GM21717 (cell line): ENCODE data around the gene CSNK1A1.
"Not testable (repeated sequence)": the region's sequence is repeated elsewhere in the genome, so short reads cannot be mapped to it uniquely, and the experiment has no call there.

Experiments used
- ATAC-seq: cut with Tn5 transposase; IDR thresholded peaks from one replicate; pipeline ENCODE4 v1.9.1; 2021; ENCODE audit warnings: mild to moderate bottlenecking, moderate library complexity; ENCODE audit not compliant: unreplicated experiment

Gene CSNK1A1

DNA sequence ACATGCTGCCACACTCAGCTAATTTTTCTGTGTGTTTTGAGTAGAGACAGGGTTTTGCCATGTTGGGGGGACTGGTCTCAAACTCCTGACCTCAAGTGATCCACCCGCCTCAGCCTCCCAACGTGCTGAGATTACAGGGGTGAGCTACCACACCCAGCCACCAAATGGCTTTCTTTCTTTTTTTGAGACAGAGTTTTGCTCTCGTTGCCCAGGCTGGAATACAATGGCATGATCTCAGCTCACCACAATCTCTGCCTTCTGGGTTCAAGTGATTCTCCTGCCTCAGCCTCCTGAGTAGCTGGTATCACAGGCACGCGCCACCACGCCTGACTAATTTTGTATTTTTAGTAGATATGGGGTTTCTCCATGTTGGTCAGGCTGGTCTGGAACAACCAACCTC lies 15.5 kb downstream of the CSNK1A1 start:
- not testable (repeated sequence) for ATAC-seq

- no peak for ATAC-seq
These were observed 18.8 kb downstream of the CSNK1A1 start for GRCh38 chr5:149532413-149532812.

DNA sequence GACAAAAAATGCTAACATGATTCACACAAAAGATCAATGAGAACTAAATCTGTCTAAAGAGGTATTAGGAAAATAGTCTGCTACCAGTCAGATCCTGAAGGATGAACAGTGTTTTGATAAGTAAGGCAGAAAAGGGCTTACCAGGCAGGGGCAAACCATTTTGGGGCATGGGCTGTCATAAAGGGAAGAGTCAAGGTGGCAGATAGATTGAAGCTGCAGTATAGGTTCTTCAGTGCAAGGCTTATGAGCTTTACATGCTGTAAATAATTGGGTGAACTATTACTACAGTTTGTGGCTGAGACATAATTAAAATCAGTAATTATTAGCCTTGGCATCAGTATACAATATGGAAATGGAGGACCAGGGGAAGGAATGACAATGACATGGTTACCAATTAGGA lies 21.8 kb downstream of the CSNK1A1 start:
- ATAC-seq = no peak

GRCh38 chr5:149528281-149529060 lies 22.8 kb downstream of the CSNK1A1 start:
- no peak for ATAC-seq

GRCh38 chr5:149526845-149527590 lies 24.2 kb downstream of the CSNK1A1 start:
- no peak for ATAC-seq

GRCh38 chr5:149521739-149522685 lies 29.2 kb downstream of the CSNK1A1 start:
- ATAC-seq = no peak

DNA sequence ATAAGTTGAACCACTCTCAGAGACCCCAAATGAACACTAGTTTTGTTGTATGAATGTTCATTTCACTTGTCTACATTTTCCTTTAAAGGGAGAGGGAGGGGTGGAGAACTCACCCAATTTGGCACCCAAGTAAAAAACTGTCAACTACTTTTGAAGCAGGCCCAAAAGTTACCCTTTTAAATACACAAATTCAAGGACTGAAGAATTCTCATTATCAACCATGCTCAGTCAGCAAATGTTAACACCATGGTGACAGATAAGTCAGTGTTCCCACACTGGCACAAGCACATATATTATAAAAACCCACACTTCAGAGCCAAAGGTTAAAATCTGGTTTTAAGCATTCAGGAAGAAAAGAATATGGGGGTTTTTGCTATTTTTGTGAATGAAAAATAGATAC lies 31.6 kb downstream of the CSNK1A1 start:
- no peak for ATAC-seq

DNA sequence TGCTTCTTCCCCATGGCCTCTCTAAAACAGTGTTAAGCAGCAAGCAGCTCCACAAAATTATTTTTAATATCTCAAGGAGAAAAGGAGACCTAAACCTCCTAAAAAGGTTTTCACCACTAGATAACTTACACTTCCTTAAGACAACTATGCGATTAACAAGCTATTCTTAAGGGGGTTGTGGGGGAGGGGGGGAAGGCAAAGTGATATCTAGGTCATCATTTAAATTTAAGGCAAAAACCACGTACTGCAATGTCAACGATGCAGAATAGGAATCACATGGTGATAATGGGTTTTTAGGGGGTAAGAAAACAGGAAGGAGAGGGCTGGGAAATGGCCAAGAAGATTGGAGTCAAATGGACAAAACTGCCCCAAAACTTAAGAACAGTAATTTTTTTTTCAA lies 32.6 kb downstream of the CSNK1A1 start:
- ATAC-seq = no peak

DNA sequence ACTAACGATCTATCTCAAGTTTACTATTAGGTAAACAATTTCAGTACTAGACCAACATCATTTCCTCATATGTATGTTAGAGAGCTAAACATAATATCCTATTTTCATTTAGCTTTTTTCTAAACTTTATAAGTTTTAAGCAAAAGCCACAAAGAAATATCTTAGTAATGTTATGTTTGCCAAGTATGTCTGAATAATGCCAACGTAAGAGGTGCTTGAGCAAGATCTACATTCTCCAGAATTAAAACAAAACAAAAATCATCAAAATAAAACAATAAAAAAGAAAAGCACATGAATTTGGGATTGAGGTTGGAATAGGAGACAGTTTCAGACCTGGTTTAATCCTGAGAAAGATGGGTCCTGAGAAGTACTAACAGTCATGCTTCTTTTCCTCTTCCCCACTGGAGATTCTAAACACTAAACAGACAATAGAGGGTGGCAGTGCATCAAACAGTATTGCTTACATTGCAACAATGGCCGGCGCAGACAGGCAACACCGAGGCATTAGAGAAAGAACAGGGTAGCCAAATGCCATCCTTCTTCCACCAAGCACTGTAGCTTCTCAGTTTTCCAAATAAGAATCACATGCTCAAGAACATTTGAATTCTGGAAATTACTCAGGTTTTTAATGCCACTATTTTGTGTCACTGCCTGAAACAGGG lies 33.6 kb downstream of the CSNK1A1 start:
- no peak for ATAC-seq

DNA sequence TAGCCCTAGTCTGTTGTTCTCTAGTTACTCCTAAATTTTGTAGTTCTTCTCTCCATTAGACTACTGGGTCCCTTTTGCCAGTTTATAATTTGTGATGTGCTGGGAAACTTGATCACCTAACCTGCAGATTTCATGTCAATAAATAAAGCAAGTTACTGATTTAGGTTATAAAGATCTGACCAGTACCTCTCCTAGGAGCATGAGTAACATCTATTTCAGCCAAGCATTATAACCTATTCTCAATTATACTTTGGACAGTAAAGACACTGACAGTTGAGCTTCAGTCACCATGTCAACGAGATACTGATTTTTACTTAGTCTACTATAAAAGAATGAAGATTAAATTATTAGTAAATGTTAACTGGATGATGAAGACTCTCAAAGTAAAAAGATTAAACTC lies 36.7 kb downstream of the CSNK1A1 start:
- ATAC-seq = no peak

DNA sequence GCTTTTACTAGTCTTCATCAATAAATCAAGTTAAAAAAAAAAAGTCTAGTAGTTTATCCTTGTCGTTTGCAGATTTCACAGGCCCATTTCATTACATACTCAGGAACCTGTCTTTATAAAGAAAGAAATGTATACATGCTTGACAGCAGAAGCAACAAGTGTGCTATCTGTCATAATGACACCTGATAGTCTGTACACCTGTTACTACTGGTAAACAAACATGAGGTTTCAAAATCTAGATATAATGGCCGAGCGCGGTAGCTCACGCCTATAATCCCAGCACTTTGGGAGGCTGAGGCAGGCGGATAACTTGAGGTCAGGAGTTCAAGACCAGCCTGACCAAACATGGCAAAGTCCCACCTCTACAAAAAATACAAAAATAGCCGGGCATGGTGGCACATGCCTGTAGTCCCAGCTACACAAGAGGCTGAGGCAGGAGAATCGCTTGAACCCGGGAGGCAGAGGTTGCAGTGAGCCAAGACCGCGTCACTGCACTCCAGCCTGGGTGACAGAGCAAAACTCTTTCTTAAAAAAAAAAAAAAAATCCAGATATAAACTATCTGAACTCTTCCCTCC lies 37.8 kb downstream of the CSNK1A1 start:
- not testable (repeated sequence) for ATAC-seq

DNA sequence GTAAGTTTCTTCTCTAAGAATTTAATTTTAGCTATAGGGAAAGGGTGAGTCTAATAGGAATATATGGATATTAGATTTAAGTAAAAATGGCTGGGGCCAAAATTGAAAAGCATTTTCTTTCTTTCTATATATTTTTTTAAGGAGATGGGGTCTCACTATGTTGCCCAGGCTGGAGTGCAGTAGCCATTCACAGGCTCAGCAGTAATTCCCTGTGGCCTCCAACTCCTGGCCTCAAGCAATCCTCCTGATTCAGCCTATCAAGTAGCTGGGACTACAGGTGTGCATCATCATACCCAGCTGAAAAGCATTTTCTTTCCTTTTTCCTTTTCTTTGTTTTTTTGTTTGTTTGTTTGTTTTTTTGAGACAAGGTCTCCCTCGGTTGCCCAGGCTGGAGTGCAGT lies 41.1 kb downstream of the CSNK1A1 start:
- ATAC-seq = no peak

- ATAC-seq = no peak
These were observed 46.6 kb downstream of the CSNK1A1 start for GRCh38 chr5:149504677-149505076.

- ATAC-seq = no peak
These were observed 48.2 kb downstream of the CSNK1A1 start for GRCh38 chr5:149503006-149503405.

DNA sequence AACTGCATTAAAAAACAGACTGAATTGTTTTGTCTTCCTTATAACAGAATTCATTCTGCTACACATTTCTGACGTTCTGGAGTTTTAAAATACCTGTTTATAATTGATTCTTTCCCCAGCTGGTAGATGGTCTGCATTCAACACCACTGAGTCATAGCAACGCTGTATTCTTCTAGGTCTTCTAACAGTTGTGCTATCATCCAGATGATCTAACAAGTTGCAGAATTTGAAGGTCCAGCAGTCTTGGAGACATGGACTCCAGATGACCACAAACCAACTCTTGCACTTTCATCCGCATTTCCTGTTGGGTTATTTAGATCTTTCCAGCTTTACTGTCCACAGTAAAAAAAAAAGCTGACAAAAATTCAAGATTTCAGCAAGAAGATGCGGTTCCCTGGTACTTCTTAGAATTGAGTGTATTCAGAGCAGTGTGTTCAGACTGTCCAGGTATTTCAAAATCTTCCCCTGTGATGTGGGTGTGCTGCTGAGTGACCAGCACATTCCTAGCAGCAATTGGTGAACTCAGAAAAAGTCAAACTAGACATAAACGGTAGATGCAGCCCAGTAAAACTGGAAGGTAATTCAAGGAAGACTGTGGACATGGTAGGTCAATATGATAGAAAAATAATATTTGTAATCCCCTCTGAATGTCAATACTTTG lies 50.2 kb downstream of the CSNK1A1 start:
- ATAC-seq = no peak

GRCh38 chr5:149498724-149499336 lies 52.4 kb downstream of the CSNK1A1 start:
- ATAC-seq = no peak

DNA sequence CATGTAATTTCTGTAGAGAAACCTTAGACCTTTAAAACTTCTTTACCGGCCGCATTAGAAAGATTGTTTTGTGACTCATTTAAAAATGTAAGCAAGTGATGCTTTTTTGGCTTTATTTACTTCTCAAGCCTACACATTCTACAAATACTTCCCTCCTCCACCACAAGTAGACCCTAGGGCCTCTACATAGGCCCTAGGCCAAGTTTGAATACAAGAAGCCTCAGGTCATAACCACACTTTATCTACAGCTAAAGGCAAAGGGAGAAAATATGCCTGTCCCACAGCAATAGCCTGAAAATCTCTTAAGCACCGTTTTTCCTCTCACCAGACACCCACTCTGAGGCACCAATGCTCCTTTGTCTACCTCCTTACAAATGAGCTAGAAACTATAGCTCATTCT lies 53.9 kb downstream of the CSNK1A1 start:
- no peak for ATAC-seq

- no peak for ATAC-seq
These were observed 54.3 kb downstream of the CSNK1A1 start for GRCh38 chr5:149496917-149497316.

DNA sequence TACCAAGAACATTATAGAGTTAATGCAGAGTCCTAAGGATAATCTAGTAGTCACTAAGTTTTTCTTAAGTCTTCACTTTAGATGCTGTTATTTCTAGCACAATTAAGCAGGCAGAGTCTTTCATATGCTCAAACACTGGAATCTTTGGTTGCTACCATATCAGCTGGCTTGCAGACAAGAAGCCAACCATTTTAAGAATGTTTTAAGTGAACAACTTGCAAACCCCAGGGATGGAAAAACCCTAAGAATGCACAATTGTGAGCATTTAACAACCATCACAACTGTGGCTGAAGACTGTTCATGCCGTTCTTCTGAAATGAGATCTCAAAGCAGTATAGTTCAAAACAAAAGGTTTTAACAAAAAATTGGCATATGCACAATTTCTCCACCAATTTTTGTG lies 55.1 kb downstream of the CSNK1A1 start:
- ATAC-seq = no peak
